Measurements from ENCODE around the gene GRID1.

The GRID1 gene

GRCh38 chr10:86074294-86074693 is 292.3 kb downstream of the GRID1 start:
- DNase-seq = no peak

- no peak for DNase-seq
These were observed 293.2 kb downstream of the GRID1 start for GRCh38 chr10:86073199-86073977.

- no peak for DNase-seq
These were observed 294.2 kb downstream of the GRID1 start for GRCh38 chr10:86072413-86072812.

GRCh38 chr10:86071758-86072157 is 294.8 kb downstream of the GRID1 start:
- DNase-seq = no peak

- DNase-seq = no peak
These were observed 295.4 kb downstream of the GRID1 start for GRCh38 chr10:86071145-86071544.

- DNase-seq = no peak
These were observed 296.3 kb downstream of the GRID1 start for GRCh38 chr10:86070278-86070677.

- DNase-seq = no peak
These were observed 298.2 kb downstream of the GRID1 start for GRCh38 chr10:86068231-86069054.

GRCh38 chr10:86067436-86068050 is 299.1 kb downstream of the GRID1 start:
- no peak for DNase-seq

- DNase-seq = no peak
These were observed 299.9 kb downstream of the GRID1 start for GRCh38 chr10:86066696-86067095.

- no peak for DNase-seq
These were observed 300.8 kb downstream of the GRID1 start for GRCh38 chr10:86065711-86066251.

GRCh38 chr10:86064931-86065662 is 301.5 kb downstream of the GRID1 start:
- DNase-seq = no peak

- no peak for DNase-seq
These were observed 302.4 kb downstream of the GRID1 start for GRCh38 chr10:86064219-86064618.

GRCh38 chr10:86063341-86063740 is 303.3 kb downstream of the GRID1 start:
- DNase-seq = no peak

GRCh38 chr10:86062647-86063145 is 303.9 kb downstream of the GRID1 start:
- no peak for DNase-seq

- DNase-seq = no peak
These were observed 304.4 kb downstream of the GRID1 start for GRCh38 chr10:86062198-86062550.

GRCh38 chr10:86061278-86062197 is 305.1 kb downstream of the GRID1 start:
- no peak for DNase-seq

- no peak for DNase-seq
These were observed 306.0 kb downstream of the GRID1 start for GRCh38 chr10:86060386-86061277.

- no peak for DNase-seq
These were observed 306.7 kb downstream of the GRID1 start for GRCh38 chr10:86059892-86060291.

- no peak for DNase-seq
These were observed 307.6 kb downstream of the GRID1 start for GRCh38 chr10:86058964-86059363.

- DNase-seq = no peak
These were observed 308.9 kb downstream of the GRID1 start for GRCh38 chr10:86057708-86058107.
